ENCODE measurements around the gene FLVCR2.
"Not testable (repeated sequence)": the region's sequence is repeated elsewhere in the genome, so short reads cannot be mapped to it uniquely, and the experiment has no call there.

FLVCR2 gene

GRCh38 chr14:75597149-75597548 lies 18.7 kb downstream of the FLVCR2 start:
- DNase-seq: no peak

- DNase-seq: not testable (repeated sequence)
Observed at GRCh38 chr14:75600100-75600499, 21.7 kb downstream of the FLVCR2 start.

GRCh38 chr14:75601061-75601460 lies 22.6 kb downstream of the FLVCR2 start:
- DNase-seq: not testable (repeated sequence)

GRCh38 chr14:75602503-75602902 lies 24.1 kb downstream of the FLVCR2 start:
- no peak for DNase-seq

- DNase-seq: no peak
Observed at GRCh38 chr14:75604979-75605851, 26.8 kb downstream of the FLVCR2 start.

- no peak for DNase-seq
Observed at GRCh38 chr14:75605916-75606315, 27.5 kb downstream of the FLVCR2 start.

- no peak for DNase-seq
Observed at GRCh38 chr14:75607044-75607443, 28.6 kb downstream of the FLVCR2 start.

- DNase-seq: no peak
Observed at GRCh38 chr14:75607842-75608640, 29.6 kb downstream of the FLVCR2 start.

GRCh38 chr14:75609116-75609515 lies 30.7 kb downstream of the FLVCR2 start:
- DNase-seq: no peak

- no peak for DNase-seq
Observed at GRCh38 chr14:75609606-75610475, 31.4 kb downstream of the FLVCR2 start.

- no peak for DNase-seq
Observed at GRCh38 chr14:75610834-75611233, 32.4 kb downstream of the FLVCR2 start.

- DNase-seq: no peak
Observed at GRCh38 chr14:75612157-75612556, 33.7 kb downstream of the FLVCR2 start.

GRCh38 chr14:75614179-75614578 lies 35.8 kb downstream of the FLVCR2 start:
- no peak for DNase-seq

GRCh38 chr14:75615200-75615599 lies 36.8 kb downstream of the FLVCR2 start:
- no peak for DNase-seq

- DNase-seq: no peak
Observed at GRCh38 chr14:75619548-75619947, 41.1 kb downstream of the FLVCR2 start.

GRCh38 chr14:75625034-75625433 lies 46.6 kb downstream of the FLVCR2 start:
- no peak for DNase-seq

GRCh38 chr14:75626396-75626795 lies 48.0 kb downstream of the FLVCR2 start:
- no peak for DNase-seq

- no peak for DNase-seq
Observed at GRCh38 chr14:75626863-75627262, 48.4 kb downstream of the FLVCR2 start.

- DNase-seq: no peak
Observed at GRCh38 chr14:75627406-75627805, 49.0 kb downstream of the FLVCR2 start.

GRCh38 chr14:75628816-75629215 lies 50.4 kb downstream of the FLVCR2 start:
- no peak for DNase-seq

GRCh38 chr14:75630695-75631452 lies 52.5 kb downstream of the FLVCR2 start:
- no peak for DNase-seq

GRCh38 chr14:75631453-75631831 lies 53.0 kb downstream of the FLVCR2 start:
- no peak for DNase-seq

Data from NCI-H1105 treated with DMSO at 0.1 percent for 48 hours (cell line).